ENCODE measurements around the gene NHSL1.

- TF ChIP-seq, protein P1, sequence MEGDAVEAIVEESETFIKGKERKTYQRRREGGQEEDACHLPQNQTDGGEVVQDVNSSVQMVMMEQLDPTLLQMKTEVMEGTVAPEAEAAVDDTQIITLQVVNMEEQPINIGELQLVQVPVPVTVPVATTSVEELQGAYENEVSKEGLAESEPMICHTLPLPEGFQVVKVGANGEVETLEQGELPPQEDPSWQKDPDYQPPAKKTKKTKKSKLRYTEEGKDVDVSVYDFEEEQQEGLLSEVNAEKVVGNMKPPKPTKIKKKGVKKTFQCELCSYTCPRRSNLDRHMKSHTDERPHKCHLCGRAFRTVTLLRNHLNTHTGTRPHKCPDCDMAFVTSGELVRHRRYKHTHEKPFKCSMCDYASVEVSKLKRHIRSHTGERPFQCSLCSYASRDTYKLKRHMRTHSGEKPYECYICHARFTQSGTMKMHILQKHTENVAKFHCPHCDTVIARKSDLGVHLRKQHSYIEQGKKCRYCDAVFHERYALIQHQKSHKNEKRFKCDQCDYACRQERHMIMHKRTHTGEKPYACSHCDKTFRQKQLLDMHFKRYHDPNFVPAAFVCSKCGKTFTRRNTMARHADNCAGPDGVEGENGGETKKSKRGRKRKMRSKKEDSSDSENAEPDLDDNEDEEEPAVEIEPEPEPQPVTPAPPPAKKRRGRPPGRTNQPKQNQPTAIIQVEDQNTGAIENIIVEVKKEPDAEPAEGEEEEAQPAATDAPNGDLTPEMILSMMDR (IDR thresholded peaks at IDR 0.05), result no peak
- TF ChIP-seq POLR2A (IDR thresholded peaks at IDR 0.05), result no peak
These were observed 30.8 kb downstream of the NHSL1 start for GRCh38 chr6:138468320-138469015.

Data from ovary (tissue), 3 donors.